Measurements from ENCODE around the gene MYOM3.
"Not testable (repeated sequence)": the region's sequence is repeated elsewhere in the genome, so short reads cannot be mapped to it uniquely, and the experiment has no call there.

MYOM3 gene

DNA sequence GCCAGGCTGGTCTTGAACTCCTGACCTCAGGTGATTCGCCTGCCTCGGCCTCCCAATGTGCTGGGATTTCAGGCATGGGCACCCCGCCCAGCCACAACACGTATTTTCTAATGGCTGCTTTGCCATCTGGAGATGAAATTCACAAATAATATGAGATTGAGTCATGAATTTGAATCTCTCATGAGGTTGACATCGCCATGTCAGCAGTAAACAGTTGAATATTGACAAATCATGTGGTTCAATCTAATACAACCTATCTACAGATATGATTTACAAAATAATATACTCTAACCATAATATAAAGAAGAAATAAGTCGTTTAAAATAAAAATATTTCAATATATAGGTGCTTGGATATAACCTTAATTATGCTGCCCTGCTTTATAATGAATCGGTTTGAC lies 42.1 kb downstream of the MYOM3 start:
- no peak for DNase-seq

DNA sequence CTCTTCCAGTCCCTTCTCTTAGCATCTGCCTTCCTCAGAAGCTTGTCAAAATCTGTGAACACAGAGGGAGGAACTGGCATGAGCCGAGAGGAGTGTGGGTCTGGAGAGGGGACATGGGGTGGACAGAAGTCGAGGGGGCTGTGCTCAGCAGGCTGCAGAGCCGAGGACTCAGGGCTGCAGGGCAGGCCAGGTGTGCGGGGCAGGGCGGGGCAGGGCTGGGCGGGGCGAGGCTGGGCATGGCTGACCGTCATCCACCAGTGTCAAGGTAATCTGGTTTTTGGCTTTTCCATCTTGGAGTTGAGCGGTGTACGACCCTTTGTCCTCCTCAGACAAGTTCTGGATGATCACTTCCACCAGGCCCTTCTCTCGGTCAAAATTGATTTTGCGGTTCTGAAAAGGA lies 44.0 kb downstream of the MYOM3 start:
- DNase-seq, result no peak

DNA sequence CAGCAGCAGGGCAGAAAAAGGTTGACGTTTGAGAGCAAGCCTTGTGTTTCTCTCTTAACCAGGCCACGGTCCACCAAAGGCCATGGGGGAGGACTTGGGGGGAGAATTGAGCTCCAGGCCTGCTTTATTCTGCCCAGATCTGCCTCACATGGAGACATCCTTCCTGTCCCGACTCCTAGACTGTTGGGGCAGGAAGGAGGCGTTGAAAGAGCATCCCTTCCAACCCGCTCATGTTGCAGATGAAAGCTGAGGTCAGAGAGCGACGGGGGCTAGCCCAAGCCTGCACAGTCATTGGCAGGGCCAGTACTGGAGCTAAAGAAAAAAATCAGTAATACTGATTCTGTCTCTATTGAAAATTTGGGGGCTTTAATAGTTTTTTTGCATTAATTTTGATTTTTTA lies 46.6 kb downstream of the MYOM3 start:
- no peak for DNase-seq

DNA sequence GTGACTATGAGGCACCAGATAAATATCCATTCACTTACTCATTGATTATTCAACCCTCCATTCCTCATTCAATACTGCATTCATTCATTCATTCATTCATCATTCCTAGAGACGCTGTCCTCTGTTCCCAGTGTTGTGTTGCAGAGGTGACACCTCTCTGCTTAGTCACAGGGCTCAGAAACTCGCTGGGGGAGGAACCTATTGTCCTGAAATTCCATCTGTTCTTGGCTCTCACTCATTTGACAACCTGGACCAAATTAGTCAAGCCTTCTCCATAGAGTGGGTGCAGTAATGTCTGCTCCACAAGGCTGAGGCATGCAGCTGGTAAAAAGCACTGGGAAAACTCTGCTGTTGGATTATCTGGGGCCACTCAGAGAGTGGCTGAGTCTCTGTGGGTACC lies 49.7 kb downstream of the MYOM3 start:
- DNase-seq, result no peak

DNA sequence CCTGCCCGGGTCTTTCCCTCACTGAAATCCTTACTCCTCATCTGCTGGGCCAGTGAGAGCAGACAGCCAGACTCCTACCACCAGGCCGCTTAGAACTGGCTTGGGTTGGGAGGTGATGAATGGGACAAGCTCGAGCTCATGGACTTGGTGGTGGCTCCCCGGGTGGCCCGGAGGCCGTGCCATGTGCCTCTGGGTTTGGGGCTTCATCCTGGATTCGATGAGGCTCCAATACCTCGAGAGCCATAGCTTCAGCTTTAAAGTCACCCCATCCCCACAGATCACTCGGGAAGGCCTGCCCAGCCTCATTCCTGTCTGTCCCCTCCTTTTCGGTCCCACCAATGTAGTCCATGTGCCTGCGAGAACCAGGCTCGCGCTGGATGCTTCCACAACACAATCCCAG lies 51.5 kb downstream of the MYOM3 start:
- DNase-seq, result no peak

DNA sequence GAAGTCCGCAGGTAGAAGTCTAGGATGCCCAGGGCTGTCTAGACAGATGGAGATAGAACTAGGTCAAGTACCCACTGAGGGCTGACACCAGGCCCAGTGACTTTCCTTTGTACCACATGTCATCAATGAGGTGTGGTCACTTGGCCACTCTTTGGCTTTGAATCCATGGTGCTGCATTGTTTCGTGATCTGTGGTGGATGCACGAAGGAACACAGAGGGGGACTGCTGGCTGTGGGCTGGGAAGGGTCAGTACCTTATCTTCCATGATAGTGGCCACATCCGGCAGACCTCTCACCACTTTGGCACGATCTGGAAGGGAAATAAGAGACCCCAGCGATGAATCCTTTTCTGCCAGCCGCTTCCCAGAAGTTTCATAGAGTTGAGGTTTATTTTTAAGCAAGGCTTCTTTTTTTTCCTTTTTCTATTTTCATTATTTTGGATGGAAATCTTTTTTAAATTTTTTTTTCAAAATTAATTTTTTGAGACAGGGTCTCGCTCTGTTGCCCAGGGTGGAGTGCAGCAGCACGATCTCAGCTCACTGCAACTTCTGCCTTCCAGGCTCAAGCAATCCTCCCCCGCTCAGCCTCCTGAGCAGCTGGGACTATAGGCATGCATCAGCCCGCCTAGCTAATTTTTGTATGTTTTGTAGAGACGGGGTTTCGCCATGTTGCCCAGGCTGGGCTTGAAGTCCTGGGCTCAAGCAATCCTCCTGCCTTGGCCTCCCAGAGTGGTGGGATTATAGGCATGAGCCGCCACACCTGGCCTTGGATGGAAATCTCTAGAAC lies 53.1 kb downstream of the MYOM3 start:
- DNase-seq, result no peak

DNA sequence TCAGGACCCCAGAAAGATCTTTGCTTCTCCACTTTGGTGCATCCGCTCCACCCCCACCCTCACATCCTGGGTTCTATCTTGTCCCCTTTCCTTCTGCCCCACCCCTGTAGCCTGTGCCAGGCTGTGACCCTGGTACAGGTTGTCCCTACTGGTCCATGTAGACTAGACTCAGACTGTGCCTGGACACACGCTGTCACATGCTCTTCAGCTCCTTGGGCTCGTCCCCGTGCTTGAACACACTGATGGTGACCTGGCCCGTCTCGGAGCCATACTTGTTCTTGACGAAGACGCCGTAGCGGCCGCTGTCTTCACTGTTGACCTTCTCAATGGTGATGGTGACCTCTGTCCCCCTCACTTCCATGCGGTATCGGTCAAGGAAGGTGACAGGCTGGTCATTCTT lies 54.8 kb downstream of the MYOM3 start:
- DNase-seq, result no peak

DNA sequence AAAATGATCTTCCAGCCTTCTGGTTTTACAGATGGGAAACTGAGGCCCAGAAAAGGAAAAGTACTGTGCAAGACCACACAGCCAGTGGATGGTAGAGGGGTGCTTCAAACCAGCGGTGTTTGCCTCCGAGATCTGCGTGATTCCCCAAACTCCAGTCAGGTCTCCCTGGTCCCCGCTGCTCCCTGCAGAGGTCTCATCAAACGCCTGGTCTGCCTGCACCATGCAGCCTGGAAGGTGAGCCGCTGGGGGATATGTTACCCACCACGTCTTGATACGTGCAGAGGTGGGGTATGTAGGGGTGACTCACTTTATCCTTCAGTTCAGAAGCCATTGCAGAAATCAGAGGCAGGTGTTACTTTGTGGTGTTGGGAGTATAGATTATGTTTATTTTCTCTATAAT lies 56.3 kb downstream of the MYOM3 start:
- no peak for DNase-seq

DNA sequence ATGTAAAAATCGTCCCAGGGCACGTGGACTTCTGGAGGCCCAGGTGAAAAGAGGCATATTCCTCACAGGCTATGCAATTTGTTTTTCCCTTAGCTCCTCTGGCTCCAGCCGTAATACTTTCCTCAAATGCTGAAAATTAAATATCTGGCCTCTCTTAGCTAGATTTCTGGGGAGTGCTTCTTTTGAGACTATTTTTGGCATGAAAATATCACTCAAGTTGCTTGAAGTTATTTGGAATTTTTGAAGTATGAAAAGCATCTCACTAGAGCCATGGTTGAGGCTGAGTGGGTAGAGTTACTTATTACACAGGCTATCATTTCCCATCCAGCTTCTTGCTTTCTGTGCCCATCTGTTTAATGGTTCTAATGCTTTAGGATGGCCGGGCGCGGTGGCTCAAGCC lies 59.7 kb downstream of the MYOM3 start:
- no peak for DNase-seq

DNA sequence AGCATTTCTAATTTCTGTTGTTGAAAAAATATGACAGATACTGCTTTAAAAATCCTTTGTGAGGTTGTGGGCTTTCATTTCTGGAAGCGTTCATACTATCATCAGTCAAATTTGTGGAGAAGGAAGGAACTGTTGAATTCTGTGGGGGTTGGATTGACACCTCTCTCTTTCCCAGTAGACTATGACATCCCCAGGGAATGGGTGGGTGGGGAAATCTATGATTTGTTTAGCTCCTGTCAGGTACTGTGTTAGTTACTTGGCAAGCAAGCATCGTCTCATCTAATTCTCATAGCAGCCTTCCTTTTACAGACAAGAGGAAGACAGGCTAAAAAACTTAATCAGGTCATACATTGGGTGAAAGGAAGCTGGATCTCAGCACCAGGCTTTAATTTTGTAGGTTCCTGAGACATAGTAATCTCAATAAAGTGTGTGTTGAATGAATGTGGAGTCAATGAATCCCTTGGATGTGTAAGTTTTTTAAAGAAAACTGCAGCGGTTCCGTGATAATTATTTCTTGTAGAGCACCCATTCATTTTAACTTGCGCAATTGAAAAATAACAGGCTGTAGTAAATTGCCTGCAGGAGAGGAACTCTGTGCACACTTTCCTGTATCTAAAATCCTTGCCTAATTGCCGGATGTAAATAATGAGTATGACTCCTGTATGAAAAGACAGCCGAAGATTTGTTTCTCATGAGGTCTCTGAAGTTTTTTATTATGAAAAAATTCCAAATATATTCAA lies 60.6 kb downstream of the MYOM3 start:
- DNase-seq, result no peak

DNA sequence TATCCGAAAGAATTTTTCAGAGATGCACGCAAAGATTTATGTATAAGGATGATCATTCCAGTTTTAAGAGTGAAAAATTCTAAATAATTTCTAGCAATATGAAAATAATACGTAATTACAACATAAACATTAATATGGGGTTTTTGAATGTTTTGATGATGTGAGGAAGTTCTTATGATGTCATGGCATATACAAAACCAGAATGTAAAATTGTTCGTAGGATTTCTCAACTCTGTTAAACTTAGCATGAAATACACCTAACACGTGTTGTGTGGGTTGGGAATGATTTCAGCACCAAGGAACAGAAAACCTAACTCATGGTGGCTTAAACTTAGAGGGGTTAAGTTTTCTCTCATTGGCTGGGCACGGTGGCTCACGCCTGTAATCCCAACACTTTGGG lies 62.2 kb downstream of the MYOM3 start:
- no peak for DNase-seq

DNA sequence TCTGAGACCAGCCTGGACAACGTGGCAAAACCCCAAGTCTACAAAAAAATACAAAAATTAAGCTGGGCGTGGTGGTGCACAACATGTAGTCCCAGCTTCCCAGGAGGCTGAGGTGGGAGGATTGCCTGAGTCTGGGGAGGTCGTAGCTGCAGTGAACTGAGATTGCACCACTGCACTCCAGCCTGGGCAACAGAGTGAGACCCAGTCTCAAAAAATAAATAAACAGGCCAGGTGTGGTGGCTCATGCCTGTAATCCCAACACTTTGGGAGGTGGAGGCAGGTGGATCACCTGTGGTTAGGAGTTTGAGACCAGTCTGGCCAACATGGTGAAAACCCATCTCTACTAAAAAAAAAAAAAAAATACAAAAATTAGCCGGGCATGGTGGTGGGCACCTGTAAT lies 63.0 kb downstream of the MYOM3 start:
- not testable (repeated sequence) for DNase-seq

DNA sequence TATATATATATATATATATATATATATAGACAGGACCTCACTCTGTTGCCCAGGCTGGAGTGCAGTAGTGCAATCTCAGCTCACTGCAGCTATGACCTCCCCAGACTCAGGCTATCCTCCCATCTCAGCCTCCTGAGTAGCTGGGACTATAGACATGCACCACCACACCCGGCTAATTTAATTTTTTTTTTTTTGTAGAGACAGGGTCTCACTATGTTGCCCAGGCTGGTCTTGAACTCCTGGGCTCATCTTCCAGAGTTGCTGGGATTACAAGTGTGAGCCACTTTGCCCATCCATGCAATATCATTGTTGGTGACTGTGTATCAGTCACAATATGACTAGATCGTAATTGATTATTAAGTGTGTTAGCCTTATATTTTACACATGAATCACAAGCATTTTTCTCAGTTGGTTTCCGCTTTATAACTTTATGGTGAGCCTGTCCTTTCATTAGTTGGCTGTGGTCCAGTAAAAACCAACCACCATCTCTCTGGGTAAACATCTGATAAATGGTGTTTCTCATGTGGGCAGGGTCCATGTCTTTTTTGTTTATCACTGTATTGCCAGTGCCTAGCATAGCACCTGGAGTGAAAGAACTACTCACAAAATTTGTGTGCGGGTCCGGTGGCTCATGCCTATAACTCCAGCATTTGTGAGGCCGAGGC lies 63.6 kb downstream of the MYOM3 start:
- no peak for DNase-seq

DNA sequence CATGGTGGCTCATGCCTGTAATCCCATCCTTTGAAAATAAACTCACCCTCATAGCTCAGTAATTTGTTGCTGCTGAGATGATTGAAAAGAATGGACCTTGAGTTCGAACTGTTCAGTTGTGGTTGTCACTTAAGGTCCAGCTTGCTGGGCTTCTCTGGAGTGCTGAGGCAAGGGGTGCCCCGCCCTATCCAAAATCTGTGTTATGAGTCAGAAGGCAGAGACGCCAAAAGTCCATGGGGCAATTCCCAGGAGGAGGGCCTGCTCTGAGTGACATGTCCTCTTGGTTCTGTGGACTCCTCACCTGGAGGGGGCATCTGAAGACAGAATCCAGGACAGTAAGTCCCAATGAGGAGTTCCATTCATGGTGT lies 64.8 kb downstream of the MYOM3 start:
- DNase-seq, result no peak

DNA sequence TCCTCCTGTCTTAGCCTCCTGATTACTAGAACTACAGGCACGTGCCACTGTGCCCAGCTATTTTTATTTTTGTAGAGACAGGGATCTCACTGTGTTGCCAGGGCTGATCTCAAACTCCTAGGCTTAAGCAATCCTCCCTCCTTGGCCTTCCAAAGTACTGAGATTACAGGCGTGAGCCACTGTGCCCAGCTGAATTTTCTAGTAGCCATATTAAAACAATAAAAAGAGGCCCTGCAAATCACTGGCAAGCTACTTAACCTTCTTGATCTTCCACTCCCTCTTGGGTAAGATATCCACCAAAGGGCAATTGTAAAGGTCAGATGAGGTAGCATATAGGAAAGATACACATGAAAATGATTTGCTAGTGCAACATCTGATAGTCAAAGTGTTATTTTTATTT lies 66.2 kb downstream of the MYOM3 start:
- DNase-seq, result no peak

DNA sequence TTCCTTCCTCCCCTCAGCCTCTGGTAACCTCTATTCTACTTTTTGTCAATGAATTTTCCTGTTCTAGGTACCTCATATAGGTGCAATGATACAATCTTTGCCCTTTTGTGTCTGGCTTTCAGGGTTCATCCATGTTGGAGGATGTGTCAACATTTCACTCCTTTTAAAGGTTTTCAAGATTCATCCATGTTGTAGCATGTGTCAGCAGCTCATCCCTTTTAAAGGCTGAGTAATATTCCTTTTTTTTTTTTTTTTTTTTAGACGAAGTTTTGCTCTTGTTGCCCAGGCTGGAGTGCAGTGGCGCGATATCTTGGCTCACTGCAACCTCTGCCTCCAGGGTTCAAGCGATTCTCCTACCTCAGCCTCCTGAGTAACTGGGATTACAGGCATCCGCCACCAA lies 67.3 kb downstream of the MYOM3 start:
- not testable (repeated sequence) for DNase-seq

DNA sequence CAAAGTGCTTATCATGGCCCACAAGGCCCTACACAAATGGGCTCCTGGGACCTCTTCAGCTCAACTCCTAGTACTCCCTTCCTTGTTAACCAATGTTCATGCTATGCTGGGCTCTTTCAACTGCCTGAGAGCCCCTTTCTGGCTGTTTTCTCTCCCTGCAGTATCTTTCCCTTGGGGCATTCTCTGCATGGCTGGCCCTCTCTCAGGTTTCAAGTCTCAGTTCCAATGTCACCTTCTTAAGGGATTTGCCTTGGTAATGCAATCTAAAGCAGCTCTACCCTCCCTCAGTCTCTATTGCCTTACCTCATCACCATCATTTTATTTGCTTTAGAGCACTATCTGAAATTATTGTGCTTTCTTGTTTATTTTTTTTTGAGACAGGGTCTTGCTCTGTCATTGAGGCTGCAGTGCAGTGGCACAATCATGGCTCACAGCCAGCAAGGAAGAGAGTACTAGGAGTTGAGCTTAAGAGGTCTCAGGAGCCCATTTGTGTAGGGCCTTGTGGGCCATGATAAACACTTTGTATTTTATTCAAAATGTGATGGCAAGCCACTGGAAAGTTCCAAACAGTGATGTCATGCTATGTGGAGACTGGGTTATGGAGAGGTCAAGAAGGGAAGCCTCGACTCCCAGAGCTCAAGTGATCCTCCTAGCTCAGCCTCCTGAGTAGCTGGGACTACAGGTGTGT lies 68.4 kb downstream of the MYOM3 start:
- no peak for DNase-seq

DNA sequence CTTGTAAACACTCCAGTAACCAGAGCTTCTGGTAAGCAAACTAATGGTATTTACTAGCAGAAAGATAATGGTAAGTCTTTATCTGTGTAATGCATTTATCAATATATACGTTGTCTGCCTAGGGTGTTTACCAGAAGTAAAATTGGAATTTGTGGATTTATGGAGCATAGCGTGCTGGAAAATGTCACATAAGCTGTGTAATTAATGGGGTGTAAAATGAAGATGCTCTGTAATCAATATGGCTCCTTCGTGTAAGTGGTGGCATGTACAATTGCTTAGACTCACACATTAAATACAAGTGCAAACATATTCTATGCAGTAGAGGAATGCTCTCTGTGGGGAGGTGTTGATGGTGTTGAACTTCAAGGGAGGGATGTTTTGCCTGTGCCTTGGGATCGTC lies 69.6 kb downstream of the MYOM3 start:
- DNase-seq, result no peak

DNA sequence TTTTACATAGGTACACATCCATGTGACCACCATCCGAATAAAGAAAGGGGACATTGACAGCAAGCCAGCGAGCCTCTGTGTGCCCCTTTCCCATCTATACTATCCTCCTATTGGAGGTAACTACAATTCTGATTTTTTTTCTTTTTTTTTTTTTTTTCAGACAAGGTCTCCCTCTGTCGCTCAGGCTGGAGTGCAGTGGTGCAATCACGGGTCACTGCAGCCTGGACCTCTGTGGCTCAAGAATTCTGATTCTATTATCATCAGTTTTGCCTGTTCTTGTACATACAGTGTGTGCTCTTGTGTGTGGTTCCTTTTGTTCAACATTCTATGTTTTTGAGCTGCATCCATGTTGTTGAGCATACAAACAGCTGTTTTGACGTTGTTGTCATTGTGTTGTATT lies 75.8 kb downstream of the MYOM3 start:
- no peak for DNase-seq

DNA sequence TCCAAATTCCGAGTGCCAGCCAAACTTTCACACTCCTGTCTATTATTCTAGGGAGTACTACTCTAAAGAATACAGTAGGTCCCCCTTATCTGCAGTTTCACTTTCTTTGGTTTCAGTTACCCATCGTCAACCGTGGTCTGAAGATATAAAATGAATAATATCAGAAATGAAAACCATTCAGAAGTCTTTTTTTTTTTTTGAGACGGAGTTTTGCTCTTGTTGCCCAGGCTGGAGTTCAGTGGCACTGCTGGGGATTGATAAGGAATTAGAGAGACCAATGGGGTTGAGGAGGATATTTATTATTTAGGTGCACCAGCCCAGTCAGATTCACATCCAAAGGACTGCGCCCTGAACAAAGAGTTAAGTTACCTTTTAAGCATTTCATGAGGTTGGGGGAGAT lies 79.0 kb downstream of the MYOM3 start:
- DNase-seq, result no peak

DNA sequence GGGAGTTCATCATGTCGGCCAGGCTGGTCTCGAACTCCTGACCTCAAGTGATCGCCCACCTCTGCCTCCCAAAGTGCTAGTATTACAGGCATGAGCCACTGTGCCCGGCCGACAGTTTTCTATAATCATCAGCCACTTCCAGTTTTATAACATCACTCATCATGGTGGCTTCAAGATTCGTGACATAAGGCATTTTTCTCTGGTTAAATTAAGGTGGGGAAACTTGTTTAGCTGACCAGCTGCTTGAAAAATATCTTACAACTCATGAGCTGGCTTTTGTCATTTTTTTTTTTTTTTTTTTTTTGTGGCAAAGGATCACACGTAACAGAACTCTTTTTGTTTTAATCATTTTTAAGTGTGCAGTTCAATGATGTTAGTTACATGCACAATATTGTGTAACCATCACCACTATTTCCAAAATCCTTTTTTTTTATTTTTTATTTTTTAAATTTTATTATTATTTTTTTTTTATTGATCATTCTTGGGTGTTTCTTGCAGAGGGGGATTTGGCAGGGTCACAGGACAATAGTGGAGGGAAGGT lies 80.9 kb downstream of the MYOM3 start:
- not testable (repeated sequence) for DNase-seq

DNA sequence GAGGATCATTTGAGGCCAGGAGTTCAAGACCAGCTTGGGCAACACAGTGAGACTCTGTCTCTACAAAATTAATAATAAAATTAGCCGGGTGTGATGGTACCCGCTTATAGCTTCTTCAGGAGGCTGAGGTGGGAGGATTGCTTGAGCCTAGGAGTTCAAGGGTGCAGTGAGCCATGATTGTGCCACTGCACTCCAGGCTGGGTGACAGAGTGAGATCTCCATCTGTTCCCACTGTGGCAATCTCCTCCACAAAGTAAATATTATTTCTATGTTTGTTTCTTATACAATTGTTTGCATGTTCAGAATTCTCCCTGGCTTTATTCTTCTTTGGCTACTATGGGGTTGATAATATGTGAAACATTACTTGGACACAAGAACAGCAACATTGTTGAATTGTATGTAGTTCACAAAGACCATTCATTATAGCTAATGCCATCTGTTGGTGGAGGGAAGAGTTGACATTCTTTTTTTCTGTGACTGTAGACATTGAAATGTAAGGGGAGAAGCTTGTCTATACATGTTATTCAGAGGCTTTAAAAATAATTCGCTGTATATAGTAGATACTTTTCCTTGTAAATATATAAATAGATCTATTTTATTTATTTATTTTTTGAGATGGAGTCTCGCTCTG lies 84.0 kb downstream of the MYOM3 start:
- DNase-seq, result no peak
